BJ (cell line): ENCODE data around the gene USP17L13. TPM values are rescaled to one million over a fixed set of nuclear protein-coding genes. Genes with fewer than 3 reads are reported as not detected.
"Not testable (repeated sequence)": the region's sequence is repeated elsewhere in the genome, so short reads cannot be mapped to it uniquely, and the experiment has no call there.

Experiments
- CTCF ChIA-PET: fragments of 350-600 bp; formaldehyde crosslinking; extraction: SDS; loops from one replicate; lab custom pipeline; 2021; ENCODE audit warnings: antibody characterized with exemption, inconsistent platforms; lab: Yijun Ruan, JAX
- POLR2A ChIA-PET: fragments of 300-600 bp; sonication (Branson Sonifier 250); formaldehyde crosslinking; extraction: SDS; loops from one replicate; lab custom pipeline; 2021; ENCODE audit warnings: antibody characterized with exemption; lab: Charles Lee
- DNase-seq: peaks from one replicate; pipeline ENCODE4 v3.0.0-alpha.2; 2011; ENCODE audit warnings: low read depth
- H3K27me3 ChIP-seq: 2 replicates; pipeline ENCODE4 v1.6.0; 2011; ENCODE audit warnings: low read length; ENCODE audit not compliant: control insufficient read depth, insufficient read depth
- H3K36me3 ChIP-seq: 2 replicates; pipeline ENCODE4 v1.5.1; 2011; ENCODE audit warnings: low read length; ENCODE audit not compliant: control insufficient read depth, insufficient read depth
- H3K4me3 ChIP-seq: 2 replicates; pipeline ENCODE4 v1.5.1; 2011; ENCODE audit warnings: low read depth, mild to moderate bottlenecking, control low read depth, low read length
- polyA minus RNA-seq: library from RNA; depleted of rRNA, polyadenylated mRNA; stranded (reverse); fragments of >200 nt; gene quantifications from 2 replicates; pipeline ENCODE4 v1.2.3, GENCODE V29; 2011; rRNA and poly(A)+ RNA removed
- polyA plus RNA-seq: library from polyadenylated mRNA; depleted of rRNA; stranded (reverse); fragments of >200 nt; gene quantifications from 2 replicates; pipeline ENCODE4 v1.2.3, GENCODE V29; 2011; rRNA removed

The USP17L13 gene
- polyA plus RNA-seq (not detected in 2 replicates), polyA minus RNA-seq (not detected in 2 replicates)

GRCh38 chr4:9224596-9224995 is at the start of gene USP17L13:
Gene USP17L13, plus strand, starts transcription at chr4:9224896. Its CDS starts 0 bp downstream, at chr4:9224896.
- H3K4me3 ChIP-seq, CTCF ChIA-PET, POLR2A ChIA-PET, DNase-seq, H3K27me3 ChIP-seq, H3K36me3 ChIP-seq: not testable (repeated sequence)

- H3K27me3 ChIP-seq, H3K4me3 ChIP-seq, CTCF ChIA-PET, DNase-seq, POLR2A ChIA-PET, H3K36me3 ChIP-seq: not testable (repeated sequence)
Measured at GRCh38 chr4:9210357-9210756, 14.3 kb upstream of the USP17L13 start, which contains the start of gene USP17L10. Gene USP17L10, plus strand, starts transcription at chr4:9210657. Its CDS starts 0 bp downstream, at chr4:9210657.

GRCh38 chr4:9214701-9215100 is 10.0 kb upstream of the USP17L13 start:
- POLR2A ChIA-PET, H3K27me3 ChIP-seq, H3K4me3 ChIP-seq, DNase-seq, CTCF ChIA-PET, H3K36me3 ChIP-seq: not testable (repeated sequence)

- POLR2A ChIA-PET, CTCF ChIA-PET, H3K27me3 ChIP-seq, H3K4me3 ChIP-seq, H3K36me3 ChIP-seq, DNase-seq: not testable (repeated sequence)
Measured at GRCh38 chr4:9215105-9215504, 9.6 kb upstream of the USP17L13 start, which contains the start of gene USP17L11. Gene USP17L11, plus strand, starts transcription at chr4:9215405. Its CDS starts 0 bp downstream, at chr4:9215405.

- DNase-seq, H3K36me3 ChIP-seq, H3K27me3 ChIP-seq, CTCF ChIA-PET, H3K4me3 ChIP-seq, POLR2A ChIA-PET: not testable (repeated sequence)
Measured at GRCh38 chr4:9219852-9220251, 4.8 kb upstream of the USP17L13 start, which contains the start of gene USP17L12. Gene USP17L12, plus strand, starts transcription at chr4:9220152. Its CDS starts 0 bp downstream, at chr4:9220152.

- H3K4me3 ChIP-seq, DNase-seq, H3K36me3 ChIP-seq, CTCF ChIA-PET, H3K27me3 ChIP-seq, POLR2A ChIA-PET: not testable (repeated sequence)
Measured at GRCh38 chr4:9230249-9230648, 5.6 kb downstream of the USP17L13 start.

GRCh38 chr4:9234085-9234484 is 9.4 kb downstream of the USP17L13 start, which contains the start of gene USP17L15:
Gene USP17L15, plus strand, starts transcription at chr4:9234385. Its CDS starts 0 bp downstream, at chr4:9234385.
- POLR2A ChIA-PET, H3K36me3 ChIP-seq: not testable (repeated sequence)

GRCh38 chr4:9238461-9238860 is 13.8 kb downstream of the USP17L13 start:
- POLR2A ChIA-PET, H3K4me3 ChIP-seq, H3K36me3 ChIP-seq, DNase-seq, CTCF ChIA-PET, H3K27me3 ChIP-seq: not testable (repeated sequence)

More at GRCh38 chr4:9234085-9234484, 9.4 kb downstream of the USP17L13 start, which contains the start of gene USP17L15:
- CTCF ChIA-PET, H3K27me3 ChIP-seq, H3K4me3 ChIP-seq, DNase-seq: not testable (repeated sequence)

GRCh38 chr4:9243579-9243978 is 18.9 kb downstream of the USP17L13 start, which contains the start of gene USP17L17:
Gene USP17L17, plus strand, starts transcription at chr4:9243879. Its CDS starts 0 bp downstream, at chr4:9243879.
- DNase-seq, H3K4me3 ChIP-seq, H3K36me3 ChIP-seq, H3K27me3 ChIP-seq, CTCF ChIA-PET, POLR2A ChIA-PET: not testable (repeated sequence)

- POLR2A ChIA-PET, H3K4me3 ChIP-seq, CTCF ChIA-PET, DNase-seq, H3K36me3 ChIP-seq, H3K27me3 ChIP-seq: not testable (repeated sequence)
Measured at GRCh38 chr4:9247953-9248680, 23.4 kb downstream of the USP17L13 start, which contains the start of gene USP17L18. Gene USP17L18, plus strand, starts transcription at chr4:9248630. Its CDS starts 0 bp downstream, at chr4:9248630.

GRCh38 chr4:9253078-9253477 is 28.4 kb downstream of the USP17L13 start, which contains the start of gene USP17L19:
Gene USP17L19, plus strand, starts transcription at chr4:9253378. Its CDS starts 0 bp downstream, at chr4:9253378.
- CTCF ChIA-PET, POLR2A ChIA-PET, DNase-seq, H3K36me3 ChIP-seq, H3K4me3 ChIP-seq, H3K27me3 ChIP-seq: not testable (repeated sequence)

- H3K36me3 ChIP-seq, CTCF ChIA-PET, POLR2A ChIA-PET, H3K4me3 ChIP-seq, H3K27me3 ChIP-seq, DNase-seq: not testable (repeated sequence)
Measured at GRCh38 chr4:9257824-9258223, 33.1 kb downstream of the USP17L13 start, which contains the start of gene USP17L20. Gene USP17L20, plus strand, starts transcription at chr4:9258124. Its CDS starts 0 bp downstream, at chr4:9258124.
